OCI-M1 (cell line): ENCODE measurements around the gene POLDIP2.
A peak's percentile ranks its signal among the peaks of the same experiment; 100 is the strongest.

ENCODE experiments used
- DNase-seq: peaks from one replicate; lab custom pipeline; 2025; lab: John Stamatoyannopoulos, UW

Gene POLDIP2, protein sequence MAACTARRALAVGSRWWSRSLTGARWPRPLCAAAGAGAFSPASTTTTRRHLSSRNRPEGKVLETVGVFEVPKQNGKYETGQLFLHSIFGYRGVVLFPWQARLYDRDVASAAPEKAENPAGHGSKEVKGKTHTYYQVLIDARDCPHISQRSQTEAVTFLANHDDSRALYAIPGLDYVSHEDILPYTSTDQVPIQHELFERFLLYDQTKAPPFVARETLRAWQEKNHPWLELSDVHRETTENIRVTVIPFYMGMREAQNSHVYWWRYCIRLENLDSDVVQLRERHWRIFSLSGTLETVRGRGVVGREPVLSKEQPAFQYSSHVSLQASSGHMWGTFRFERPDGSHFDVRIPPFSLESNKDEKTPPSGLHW

DNA sequence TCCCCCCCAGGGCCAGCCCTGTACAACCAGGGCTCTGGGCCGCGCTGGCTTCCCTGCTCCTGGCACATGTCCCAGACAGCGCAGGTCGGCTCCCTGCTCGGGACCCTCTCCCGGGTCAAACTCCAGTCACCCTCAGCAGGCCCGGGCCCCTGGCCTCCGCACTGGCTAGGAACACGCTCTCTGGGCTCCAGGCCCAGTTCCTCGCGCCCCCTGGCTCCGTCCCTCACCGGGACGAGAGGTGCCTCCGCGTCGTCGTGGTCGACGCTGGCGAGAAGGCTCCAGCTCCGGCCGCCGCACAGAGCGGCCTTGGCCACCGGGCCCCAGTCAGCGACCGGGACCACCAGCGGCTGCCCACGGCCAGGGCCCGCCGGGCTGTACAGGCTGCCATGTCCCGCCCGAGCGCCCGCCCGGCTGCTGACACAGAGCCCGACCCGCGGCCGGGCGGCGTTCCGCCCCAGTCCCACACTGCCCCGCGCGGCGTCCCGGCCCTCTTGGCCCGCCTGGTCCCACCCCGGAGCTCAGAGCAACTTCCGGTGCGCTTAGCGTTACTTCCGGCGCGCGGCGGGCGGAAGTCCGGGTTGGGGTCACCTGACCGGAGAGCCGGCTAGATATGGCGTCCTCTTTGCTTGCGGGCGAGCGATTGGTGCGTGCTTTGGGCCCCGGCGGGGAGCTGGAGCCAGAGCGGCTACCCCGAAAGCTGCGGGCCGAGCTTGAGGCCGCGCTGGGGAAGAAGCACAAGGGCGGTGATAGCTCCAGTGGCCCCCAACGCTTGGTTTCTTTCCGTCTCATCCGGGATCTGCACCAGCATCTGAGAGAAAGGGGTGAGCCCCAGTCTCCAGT is at the start of gene POLDIP2:
TSS of gene POLDIP2 (minus strand) at position 467 of the 840 bp plus-strand sequence. CDS start at position 388, 79 bp downstream.
- peak; percentile 98 for DNase-seq

DNA sequence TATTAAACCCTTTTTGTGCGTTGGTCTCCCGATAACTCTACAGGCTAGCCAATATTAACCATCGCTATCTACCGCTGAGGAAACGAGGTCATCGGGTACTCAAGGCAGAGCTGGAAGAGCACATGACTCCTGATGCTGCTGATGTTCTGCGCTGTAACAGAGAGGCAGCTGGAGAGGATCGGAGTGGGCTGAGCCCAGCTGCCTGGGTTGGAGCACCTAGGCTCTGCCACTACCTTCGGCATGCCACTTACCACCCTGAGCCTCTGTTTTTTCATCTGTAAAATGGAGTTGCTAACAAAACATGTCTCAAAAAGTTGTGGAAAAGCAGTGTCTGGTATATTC is 49.1 kb upstream of the POLDIP2 start:
- DNase-seq, result no peak

DNA sequence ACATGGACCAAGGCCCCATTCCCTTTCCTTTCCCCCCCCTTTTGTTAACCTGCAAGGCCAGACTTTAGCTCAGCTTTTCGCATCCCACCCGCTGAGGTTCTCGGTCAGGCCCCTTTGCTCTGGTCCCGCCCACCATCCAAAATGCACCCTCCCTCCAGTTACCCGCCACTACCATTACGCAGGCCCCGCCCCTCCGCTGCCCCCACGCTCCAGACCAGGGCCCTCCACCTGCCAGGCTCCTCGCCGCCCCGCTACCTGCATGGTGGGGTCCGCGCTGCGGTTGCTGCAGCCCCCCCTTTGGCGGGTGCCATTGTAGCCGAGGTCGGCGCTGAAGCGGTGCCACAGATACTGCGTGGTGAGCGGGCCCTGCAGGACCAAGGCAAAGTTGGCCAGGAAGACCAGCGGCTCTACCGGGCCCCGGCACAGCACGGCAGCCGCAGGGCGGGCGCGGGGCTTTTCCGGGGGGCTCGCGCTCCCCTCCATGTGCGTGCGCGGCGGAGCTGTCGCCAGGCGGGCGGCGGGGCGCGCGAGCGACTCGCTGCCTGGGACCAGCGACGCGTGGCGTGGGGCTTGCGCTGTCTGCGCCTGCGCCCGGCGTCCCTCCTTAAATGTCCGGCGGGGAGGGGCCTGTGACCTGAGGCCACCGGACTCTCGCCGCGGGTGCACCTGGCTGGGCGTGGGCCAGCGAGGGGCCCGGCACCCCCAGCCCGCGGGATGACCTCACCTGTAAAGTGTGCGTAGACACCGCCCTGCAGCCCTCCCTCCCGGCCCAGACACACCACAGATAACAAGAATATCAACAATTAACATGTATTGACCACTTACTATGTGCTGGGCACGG is 48.5 kb upstream of the POLDIP2 start, which contains the start of gene SLC46A1:
TSS of gene SLC46A1 (minus strand) at position 581 of the 841 bp plus-strand sequence. CDS start at position 483, 98 bp downstream.
- DNase-seq, result no peak

DNA sequence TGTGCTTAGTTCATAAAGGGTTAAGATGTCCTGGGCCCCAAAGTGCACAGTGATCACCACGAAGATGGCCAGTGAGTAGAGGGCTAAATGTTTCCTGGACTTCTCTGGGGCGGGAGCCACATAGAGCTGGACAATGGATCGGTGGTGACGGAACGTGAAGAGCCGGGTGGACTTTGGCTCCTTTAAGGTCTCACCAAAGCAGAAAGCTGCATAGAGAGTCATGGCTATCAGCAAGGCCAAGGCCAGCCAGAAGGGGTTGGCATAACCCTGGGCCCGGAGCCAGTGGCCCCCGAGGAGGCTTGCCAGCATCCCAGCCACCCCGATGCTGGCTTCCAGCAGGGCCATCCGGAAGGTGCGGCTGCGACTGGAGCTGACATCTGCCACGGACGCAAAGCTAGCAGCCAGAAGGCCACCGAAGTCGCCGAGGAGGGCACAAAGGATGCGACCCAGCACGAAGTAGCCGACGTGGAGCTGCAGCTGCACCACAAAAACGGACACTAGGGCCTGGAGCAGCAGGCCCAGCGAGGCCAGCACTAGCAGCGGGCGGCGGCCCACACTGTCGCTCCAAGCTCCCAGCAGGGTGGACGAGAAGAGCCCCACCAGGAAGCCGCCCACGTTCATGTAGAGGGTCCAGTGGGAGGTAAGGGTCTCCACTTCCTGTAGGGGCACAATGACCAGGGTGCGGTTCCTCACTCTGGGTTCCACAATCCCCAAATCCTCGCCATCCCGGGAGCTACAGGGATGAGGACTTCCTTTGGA is 47.7 kb upstream of the POLDIP2 start:
- DNase-seq, result no peak

DNA sequence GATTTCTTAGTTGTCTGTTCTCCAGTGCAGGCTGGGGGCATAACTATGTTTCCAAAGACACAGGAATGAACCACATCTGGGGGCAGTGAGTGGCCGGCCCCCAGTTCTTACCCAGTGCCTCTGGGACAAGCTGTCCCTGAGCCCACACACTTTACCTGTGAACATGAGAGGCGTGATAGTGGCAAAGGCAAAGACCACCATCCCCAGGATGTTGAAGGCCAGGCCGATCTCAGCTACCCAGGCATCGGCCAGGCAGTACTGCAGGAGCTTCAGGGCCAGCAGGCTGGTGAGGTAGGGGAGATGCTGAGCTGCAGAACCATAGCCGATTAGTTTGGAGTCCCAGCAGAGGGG is 47.1 kb upstream of the POLDIP2 start:
- DNase-seq, result no peak

DNA sequence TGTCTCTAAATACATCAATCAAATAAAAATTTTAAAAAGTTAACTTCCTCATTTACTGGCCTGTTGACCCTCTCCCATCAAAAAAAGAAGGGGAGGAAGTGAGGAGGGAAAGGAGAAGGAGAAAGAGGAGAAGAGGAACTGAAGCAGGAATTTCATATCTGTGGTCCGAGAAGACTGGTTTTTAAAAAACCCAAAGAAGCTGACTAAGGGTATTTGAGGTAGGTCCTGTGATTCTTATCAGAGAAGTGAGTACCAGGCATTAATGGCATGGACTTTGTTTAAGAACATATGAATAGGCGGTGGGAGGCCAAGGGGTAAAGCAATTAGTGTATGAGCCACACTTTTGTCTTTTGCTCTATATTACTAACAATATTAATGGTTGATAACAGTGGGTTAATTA is 46.7 kb upstream of the POLDIP2 start:
- peak; percentile 25 for DNase-seq

DNA sequence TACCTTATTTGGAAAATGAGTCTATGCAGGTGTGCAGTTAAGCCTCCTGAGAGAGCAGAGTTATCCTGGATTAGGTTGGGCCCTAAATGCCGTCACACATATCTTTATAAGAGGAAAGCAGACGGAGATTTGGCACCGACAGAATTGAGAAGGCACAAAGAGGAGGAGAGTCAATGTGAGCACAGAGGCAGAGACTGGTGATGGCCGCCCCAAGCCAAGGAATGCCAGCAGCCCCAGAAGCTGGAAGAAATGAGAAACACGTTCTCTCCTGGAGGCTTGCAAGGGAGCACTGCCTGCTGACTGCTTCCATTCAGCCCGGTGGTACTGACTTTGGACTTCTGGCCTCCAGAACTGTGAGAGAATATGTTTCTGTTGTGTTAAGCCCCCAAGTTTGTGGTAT is 45.5 kb upstream of the POLDIP2 start:
- DNase-seq, result no peak

DNA sequence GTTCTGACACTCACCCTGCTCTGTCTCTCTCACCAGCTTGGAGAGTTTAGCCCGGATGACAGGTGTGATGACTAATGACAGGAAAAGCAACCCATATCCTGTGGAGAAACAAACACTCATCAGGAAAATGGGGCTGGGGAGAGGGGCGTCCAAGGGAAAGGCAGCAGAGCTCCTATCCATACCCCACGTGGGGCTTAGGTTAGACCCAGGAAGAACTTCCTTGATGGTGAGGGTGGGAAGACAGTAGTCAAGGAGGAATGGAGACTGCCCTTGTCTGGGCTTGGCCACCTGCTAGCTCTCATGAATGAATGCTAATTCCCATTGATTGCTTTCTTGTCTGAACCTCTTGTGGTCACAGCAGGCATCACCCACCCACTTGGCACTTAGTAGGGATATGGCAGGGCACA is 44.9 kb upstream of the POLDIP2 start:
- DNase-seq, result no peak

DNA sequence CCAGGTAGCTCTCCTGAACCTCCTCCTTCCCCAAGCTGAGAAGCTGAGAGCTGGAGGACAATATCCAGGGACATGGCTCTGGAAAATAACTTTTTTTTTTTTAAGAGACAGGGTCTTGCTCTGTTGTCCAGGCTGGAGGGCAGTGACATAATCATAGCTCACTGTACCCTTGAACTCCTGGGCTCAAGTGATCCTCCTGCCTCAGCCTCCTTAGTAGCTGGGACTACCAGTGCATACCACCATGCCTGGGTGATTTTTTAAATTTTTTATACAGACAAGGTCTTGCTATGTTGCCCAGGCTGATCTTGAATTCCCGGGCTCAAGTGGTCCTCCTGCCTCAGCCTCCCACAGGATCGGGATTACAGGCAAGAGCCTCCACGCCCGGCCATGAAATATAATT is 42.5 kb upstream of the POLDIP2 start:
- no peak for DNase-seq

DNA sequence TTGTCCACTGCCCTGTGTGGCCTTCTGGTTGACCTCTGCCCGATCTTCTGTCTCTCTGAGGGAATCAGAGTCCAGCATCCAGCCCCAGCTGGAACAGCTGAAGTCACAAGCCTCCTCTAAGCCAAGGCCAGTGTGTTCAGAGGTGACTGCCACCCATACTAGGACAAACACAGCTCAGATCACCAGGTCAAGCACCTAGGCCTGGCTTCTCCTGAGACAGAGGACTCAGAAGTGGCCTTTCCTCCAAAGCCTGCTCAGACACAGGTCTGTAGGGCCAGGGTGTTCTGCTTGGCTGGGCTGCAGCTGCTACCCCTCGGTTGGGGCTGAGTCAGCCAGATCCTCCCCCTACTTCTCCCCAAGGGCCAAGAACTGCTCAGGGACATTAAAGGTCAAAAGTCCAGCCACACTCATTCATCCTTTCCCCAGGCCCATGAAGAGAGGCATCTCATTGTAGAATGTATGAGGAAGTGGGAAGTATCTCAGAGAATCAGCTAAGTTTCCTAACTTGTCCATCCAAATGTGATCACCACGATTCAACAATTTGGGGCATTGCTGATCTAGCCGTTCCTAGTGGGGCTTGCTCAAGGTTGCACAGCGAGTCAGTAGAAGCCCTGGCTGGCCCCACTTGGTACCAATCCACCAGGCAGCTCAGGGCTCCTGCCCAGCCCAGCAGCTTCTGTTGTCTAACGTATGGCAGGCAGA is 41.1 kb upstream of the POLDIP2 start:
- DNase-seq, result no peak

DNA sequence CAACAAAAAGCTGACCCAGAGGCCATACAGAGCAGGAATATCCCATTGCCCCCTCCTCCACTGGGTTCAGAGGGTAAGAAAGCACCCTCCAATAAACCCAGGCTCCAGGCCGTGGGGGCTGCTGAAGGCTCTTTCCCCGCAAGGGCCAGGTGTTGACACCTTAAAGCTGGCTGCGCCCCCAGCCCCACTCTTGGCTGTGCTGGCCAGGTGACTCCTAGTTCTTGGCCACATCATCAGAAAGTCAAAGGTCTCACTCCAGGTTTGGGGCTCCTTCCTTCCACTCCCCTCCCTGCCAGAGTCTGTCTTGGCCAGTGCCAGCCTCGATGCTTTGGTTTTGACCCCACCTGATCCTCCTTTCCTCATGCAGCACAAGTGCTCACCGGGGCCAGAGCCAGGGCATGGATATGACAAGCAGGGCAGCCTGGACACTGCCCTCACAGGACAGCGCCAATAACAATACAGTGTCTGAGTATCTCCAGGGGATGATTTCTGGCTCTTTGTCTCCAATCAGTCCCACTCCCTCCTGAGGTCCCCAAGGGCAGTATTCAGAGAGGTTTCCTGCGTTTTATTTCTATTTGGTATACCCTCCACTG is 40.5 kb upstream of the POLDIP2 start:
- no peak for DNase-seq

DNA sequence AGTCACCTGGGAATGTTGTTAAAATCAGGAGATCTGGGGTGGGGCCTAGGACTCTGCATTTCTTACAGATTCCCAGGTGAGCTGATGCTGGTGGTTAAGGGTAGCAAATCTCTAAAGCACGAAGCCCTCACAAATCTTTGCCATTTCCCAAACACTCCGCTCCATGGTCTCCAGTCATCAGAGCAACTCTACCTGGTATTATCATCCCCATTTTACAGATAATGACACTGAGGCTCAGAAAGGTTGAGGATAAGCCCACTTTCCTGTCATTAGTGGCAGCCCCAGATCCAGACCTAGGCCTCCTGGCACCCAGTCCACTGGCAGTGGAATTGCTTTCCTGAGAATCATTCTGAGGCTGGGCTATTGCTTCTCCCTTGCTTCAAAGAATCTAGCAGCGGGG is 39.9 kb upstream of the POLDIP2 start:
- no peak for DNase-seq

DNA sequence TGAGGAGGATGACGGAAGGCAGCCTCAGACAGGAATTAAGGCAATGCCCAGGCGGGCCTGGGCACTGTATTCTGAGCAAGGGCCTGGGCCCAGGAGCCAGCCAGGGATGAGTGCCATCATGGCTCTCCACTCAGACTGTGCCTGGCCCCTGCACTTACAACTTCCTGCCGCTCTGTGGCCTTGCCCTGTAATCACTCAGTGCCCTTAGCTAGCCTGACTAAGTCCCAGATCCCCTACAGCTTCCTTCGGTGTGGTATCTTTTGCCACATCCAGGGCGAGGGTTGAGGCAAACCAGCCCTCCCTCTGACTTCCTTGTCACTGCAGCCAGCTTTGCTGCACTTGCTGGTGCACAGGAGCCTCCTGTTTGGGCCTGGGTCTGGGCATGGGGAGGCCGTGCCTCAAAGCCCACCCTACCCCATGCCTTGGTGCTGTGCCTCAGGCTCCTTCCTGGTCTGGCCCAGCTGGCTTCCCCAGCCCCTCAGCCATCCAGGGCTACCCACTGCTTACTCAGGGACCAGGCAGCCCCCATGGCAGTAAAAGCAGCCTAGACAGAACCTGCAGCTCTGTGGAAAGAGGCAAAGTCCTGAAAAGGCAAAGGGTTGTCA is 39.4 kb upstream of the POLDIP2 start:
- DNase-seq, result no peak

DNA sequence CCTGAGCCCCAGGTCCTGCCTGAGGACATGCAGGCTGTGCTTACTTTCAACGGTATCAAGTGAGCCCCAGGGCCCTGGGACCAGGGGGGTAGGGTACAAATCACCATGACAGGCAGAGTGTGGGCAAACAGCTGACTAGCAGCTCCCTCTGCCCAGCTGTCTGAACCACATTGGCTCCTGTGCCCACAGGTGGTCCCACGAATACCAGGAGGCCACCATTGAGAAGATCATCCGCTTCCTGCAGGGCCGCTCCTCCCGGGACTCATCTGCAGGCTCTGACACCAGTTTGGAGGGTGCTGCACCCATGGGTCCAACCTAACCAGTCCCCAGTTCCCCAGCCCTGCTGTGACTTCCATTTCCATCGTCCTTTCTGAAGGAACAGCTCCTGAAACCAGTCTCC is 38.6 kb upstream of the POLDIP2 start:
- no peak for DNase-seq

DNA sequence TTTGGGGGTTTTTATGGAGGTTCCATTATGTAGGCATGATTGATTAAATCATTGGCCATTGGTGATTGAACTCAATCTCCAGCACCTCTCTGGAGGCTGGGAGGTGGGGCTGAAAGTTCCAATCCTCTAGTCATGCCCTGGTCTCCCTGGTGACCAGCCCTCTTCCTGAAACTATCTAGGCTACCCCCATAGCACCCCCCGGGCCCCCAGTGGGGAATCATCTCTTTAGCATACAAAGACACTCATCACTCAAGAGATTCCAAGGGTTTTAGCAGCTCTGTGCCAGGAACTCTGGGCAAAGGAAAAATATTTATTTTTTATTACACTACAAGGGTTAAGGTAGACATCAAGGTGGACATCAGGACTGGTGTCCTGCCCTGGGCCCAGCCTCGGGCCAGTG is 38.1 kb upstream of the POLDIP2 start:
- no peak for DNase-seq

DNA sequence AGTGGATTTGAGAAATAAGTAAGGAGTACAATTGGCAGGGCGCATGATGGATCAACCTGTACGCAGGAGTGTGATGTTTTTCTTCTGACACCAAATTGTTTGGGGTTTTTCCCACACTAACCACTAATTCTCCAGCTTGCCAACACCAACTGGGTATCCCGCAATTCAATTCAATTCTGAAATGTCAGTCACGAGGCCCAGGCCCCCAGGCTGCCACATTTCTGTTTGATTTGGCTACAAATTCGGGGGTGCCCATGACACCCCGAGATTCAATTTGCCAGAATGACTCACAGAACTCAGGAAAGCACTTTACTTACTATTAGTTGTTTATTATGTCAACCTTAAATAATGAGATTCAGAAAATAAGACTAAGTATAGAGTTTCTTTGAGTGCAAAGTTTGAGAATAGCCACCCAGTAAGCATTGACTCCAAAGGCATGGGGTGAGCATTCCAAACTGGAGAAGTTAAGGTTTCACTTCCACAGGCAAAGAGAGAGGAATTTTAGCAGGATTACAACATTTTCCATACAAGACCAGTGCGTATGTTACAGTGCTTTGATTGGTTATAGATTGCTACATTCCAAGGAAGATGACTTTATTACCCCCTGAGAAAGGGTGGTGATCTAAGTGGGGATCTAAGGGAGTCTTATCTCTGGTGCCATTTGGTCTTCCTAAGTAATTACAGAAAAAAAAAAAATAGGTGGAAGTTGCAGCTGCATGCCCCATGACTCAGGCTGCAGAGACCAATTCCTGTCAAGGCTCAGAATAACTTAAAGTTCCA is 37.2 kb upstream of the POLDIP2 start:
- peak; percentile 29 for DNase-seq

DNA sequence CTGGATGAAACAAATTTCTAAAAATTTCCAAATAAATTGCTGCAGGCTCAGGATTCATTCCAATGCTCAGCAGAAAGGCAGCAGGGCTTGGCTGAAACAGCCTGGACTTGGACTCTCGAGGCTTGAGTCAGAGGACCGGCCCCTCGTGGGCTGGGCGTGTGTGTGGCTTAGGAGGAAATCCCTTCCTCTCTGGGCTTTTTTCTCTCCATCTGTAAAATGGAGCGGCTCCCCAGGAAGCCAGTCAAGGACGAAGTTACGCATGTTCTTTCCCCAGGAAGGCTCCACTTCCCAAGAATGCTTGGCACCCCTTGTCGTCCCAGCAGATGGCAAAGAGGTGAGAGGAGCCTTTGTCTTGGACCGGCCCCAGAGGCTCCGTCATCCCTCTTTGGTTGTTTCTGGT is 35.2 kb upstream of the POLDIP2 start:
- no peak for DNase-seq

DNA sequence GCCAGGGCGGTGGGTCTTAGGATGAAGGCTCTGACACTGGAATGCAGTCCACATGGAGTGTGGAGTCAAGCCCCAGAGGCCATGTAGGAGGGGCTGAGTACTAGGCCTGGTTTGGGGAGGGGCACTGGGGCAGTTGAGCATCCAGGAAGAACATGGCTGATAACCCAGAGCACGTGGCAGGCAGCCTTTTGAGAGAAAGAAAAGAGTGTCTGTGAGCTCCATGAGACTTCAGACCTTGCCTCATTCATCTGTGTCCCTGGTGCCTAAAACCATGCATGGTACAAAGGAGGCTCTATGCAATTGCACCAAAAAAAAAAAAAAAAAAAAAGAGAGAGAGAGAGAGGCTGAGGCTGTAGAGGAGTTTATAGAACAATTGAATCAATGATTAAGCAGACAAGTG is 34.1 kb upstream of the POLDIP2 start:
- DNase-seq, result no peak

DNA sequence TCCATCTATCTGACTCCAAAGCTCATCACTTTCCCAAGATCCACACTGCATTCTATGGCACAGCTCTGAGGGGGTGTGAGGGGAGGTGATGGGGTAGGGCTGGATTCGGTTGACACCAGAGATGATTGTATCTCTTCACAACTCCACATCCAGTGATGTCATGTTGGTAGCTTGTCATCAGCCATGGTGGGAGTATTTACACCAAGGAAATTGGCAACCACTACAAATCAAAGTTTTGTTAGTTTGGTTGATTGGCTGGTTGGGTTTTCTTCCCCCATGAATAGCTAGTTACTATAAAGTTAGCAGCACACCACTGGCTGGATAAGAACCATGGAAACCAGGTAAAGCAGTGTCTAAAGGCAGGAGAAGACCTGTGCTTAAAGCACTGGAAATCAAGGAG is 33.7 kb upstream of the POLDIP2 start:
- no peak for DNase-seq

DNA sequence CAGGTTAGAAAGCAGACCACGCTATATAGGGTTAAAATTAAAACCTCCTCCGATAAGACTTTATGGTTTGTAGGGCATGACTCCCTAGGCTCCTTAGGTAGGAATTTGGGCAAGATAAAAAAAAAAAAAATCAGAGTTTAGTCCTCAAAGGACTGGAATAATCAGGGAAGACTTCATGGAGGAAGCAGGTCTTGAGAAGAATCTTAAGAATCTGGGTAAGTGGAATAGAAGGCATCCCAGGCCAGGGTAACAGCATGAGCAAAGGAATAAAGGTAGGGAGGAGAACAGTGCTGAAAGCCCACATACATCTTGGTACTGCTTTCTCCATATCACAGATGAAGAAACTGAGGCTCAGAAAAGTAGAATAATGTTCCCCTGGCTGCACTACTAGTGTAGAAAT is 33.2 kb upstream of the POLDIP2 start:
- no peak for DNase-seq
